Astrocyte of the spinal cord (primary cell): ENCODE measurements around the gene MAPK1.
"Not testable (repeated sequence)": the region's sequence is repeated elsewhere in the genome, so short reads cannot be mapped to it uniquely, and the experiment has no call there.

Experiments used
- DNase-seq: peaks from one replicate; pipeline ENCODE4 v3.0.0; 2011; ENCODE audit warnings: low read depth, low spot score
- H3K4me3 ChIP-seq: 2 replicates; pipeline ENCODE4 v1.5.1; 2011; ENCODE audit warnings: low read depth, mild to moderate bottlenecking, low read length, moderate library complexity
- in situ Hi-C: cut with HindIII; loops from 2 replicates; pipeline ENCODE4 v1.10.0; 2017; ENCODE audit warnings: low sequenced_read_pairs
- TF ChIP-seq, protein P1 (sequence below): IDR thresholded peaks from 2 replicates; pipeline ENCODE4 v1.5.1; 2012; ENCODE audit warnings: low read depth, mild to moderate bottlenecking, low read length, inconsistent platforms

MAPK1 gene

DNA sequence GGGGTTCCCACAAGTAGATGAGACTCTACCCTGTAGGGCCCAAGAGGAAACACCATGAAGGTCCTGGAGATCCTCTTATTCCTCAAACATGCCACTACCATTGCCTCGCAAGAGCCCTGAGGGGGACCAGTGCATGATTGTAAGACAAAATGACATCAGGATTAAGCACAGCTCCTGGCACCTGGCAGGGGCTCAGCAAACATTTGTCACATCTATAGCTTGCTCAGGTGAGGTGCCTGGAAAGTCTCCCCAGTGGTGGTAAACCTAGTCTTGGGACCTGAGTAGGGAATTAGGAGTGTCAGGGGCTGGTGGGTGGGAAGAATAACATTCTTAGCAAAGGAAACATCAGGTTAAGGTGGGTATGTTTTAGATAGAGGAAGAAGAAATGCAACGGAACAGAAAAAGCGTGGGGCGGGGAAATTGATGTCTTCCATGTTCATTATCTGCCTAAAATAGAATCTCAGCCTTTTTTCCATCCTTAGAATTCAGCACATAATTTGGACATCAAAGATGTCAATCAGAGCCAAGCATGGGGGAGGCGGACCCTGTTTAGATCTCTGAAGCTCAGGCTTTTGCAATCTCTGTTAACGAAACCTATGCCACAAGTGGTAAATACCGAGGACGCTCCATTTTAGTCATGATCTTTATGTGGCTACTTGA lies 132.8 kb downstream of the MAPK1 start:
- peak overlapping the region; percentile 51 for H3K4me3 ChIP-seq
- in situ Hi-C loops: no loop called here
- TF ChIP-seq, protein P1, sequence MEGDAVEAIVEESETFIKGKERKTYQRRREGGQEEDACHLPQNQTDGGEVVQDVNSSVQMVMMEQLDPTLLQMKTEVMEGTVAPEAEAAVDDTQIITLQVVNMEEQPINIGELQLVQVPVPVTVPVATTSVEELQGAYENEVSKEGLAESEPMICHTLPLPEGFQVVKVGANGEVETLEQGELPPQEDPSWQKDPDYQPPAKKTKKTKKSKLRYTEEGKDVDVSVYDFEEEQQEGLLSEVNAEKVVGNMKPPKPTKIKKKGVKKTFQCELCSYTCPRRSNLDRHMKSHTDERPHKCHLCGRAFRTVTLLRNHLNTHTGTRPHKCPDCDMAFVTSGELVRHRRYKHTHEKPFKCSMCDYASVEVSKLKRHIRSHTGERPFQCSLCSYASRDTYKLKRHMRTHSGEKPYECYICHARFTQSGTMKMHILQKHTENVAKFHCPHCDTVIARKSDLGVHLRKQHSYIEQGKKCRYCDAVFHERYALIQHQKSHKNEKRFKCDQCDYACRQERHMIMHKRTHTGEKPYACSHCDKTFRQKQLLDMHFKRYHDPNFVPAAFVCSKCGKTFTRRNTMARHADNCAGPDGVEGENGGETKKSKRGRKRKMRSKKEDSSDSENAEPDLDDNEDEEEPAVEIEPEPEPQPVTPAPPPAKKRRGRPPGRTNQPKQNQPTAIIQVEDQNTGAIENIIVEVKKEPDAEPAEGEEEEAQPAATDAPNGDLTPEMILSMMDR: no peak
- DNase-seq: no peak

DNA sequence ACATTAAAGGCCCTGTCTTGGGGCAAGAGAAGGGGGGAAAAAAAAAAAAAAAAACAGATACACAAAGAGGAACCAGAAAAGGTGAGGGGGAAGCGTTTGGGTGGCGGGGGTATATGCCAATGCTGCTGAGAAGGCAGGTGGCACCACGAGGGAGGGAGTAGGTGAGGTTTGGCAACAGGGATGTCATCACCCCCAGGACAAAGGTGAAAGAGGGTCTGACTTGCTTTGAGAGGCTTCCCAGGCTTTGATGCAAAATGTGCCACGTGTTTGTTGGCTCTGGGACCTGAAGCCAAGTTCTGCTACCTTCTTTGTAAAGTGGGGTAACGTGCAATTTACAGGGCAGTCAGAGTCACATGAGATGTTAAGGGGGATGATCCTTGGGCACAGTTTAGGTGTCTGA lies 135.9 kb downstream of the MAPK1 start:
- TF ChIP-seq, protein P1: no peak
- DNase-seq: no peak
- in situ Hi-C loops: no loop called here
- no peak overlapping the region for H3K4me3 ChIP-seq

DNA sequence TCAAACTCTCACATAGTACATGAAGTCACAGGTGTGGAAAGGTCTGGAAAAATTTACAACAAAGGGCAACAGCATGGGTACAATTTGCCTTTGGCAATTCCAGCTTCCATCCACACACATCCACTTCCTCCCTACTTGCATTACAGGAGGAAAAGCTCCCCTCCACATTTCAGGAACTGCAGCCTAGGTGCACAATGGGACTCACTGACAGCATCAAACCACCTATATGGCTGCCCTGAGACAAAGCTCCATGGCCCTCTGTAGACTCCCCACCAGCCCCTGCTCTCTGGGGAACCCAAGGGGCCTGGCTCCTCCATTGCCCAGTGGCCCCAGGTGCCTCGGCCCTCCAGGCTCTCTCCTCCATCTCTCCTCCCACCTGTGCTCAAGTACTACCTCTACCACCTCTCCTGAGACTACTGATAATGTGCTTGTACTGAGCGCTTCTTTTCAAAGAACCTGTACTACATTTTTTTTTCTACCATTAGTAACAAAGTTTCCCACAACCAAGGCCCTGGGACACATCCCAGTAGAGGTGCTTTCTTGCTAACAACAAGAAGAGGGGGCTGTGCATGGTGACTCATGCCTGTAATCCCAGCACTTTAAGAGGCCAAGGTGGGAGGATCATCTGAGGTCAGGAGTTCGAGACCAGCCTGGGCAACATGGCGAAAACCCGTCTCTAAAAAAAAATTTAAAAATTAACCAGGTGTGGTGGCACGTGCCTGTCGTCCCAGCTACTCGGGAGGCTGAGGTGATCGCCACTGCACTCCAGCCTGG lies 136.7 kb downstream of the MAPK1 start:
- TF ChIP-seq, protein P1: no peak
- no peak overlapping the region for H3K4me3 ChIP-seq
- no peak for DNase-seq
- in situ Hi-C loops: no loop called here

DNA sequence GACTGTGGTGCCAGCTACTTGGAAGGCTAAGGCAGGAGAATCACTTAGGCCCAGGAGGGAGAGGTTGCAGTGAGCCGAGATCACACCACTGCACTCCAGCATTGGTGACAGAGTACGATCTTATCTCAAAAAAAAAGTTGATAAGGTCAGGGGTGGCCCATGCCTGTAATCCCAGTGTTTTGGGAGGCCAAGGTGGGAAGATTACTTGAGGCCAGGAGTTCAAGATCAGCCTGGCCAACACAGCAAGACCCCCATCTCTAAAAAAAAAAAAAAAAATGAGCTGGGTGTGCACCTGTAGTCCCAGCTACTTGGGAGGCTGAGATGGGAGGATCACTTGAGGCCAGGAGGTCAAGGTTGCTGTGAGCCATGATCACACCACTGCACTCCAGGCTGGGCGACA lies 138.3 kb downstream of the MAPK1 start:
- H3K4me3 ChIP-seq, DNase-seq, in situ Hi-C loops: not testable (repeated sequence)

DNA sequence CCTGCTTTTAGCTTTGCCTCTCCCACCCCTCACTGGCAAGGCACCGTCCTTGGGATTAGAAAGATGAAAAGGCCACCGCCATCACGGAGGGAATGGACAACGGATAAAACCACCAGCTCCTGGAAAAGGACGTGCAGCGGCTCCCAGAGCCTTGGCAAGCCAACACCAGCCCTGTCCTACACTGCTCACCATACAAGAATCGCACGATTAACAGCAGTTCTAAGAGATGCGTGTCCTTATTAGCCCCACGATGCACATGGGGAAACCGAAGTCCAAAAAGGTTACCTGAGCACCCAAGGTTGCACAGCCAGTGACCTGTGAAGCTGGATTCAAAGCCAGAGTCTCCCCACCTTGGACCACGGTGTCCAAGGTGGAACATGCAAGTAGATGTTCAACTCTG lies 139.2 kb downstream of the MAPK1 start:
- no peak for DNase-seq
- in situ Hi-C loops: no loop called here
- no peak overlapping the region for H3K4me3 ChIP-seq
- TF ChIP-seq, protein P1: no peak

DNA sequence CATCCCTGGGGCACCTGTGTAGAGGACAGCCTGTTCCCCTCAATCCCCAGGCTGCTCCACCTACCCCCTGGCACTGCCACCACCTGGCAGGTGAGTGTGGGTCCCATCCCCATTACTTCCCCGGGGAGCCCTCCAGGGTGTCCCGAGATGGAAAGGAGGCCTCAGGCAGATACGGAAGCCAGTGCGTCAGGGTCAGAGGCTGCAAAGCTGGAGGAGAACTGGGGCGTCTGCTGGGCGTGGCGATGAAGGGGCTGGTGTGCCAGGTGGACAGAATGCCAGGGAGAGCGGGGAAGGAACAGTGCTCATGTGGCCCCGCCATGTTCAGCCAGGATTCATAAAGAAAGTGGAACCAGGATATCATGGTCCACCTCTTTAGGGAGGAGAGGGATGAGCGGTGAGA lies 139.7 kb downstream of the MAPK1 start:
- no peak for DNase-seq
- in situ Hi-C loops: no loop called here
- TF ChIP-seq, protein P1: no peak
- H3K4me3 ChIP-seq: no peak overlapping the region

DNA sequence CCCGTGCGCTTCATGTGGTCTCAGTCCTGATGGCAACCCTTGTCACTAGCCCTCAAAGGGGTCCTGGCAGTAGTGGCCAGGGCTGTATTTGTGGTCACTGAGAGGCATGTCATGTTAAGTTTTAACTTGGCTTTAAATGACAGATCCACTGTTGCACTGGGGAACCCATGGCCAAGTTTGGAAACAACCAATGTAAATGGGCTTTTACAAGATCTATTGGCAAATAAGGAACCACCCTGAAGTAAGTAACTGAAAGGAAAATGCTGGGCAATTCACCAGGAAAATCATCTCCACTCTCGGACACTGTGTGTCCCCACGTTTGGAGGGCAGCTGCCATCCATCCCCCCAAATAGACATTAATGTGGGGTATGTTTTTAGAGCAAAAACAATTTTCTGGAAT lies 140.3 kb downstream of the MAPK1 start:
- in situ Hi-C loops: no loop called here
- H3K4me3 ChIP-seq: no peak overlapping the region
- TF ChIP-seq, protein P1: no peak
- no peak for DNase-seq
